CD4-positive, alpha-beta memory T cell (primary cell): ENCODE results near the gene SNAPC2. TPM values are rescaled to one million over a fixed set of nuclear protein-coding genes. Genes with fewer than 3 reads are reported as not detected.

Source experiments
- CTCF ChIA-PET: fragments of 350-600 bp; sonication (Branson Sonifier 250); formaldehyde crosslinking; loops from one replicate; lab custom pipeline; 2021; ENCODE audit warnings: inconsistent platforms; ENCODE audit not compliant: partially characterized antibody; lab: Charles Lee
- POLR2A ChIA-PET: fragments of 350-600 bp; sonication (Branson Sonifier 250); formaldehyde crosslinking; loops from one replicate; lab custom pipeline; 2021; ENCODE audit not compliant: partially characterized antibody; lab: Charles Lee
- DNase-seq, 5 donors: peaks; one replicate each; pipeline versions ENCODE4 v3.0.0 to v3.0.0-alpha.2; 2020 to 2022; ENCODE audit warnings: mixed read lengths in 1 of 5
- H3K27ac ChIP-seq: one replicate; pipeline ENCODE4 v1.7.0; 2013; ENCODE audit warnings: low read depth, low read length
- H3K27me3 ChIP-seq: 2 replicates; pipeline ENCODE4 v1.7.0; 2013; ENCODE audit warnings: mild to moderate bottlenecking, low read length, moderate library complexity; ENCODE audit not compliant: insufficient read depth
- H3K36me3 ChIP-seq: 2 replicates; pipeline ENCODE4 v1.7.0; 2013; ENCODE audit warnings: mild to moderate bottlenecking, low read length, moderate library complexity; ENCODE audit not compliant: insufficient read depth
- H3K4me1 ChIP-seq: 2 replicates; pipeline ENCODE4 v1.7.0; 2013; ENCODE audit warnings: mild to moderate bottlenecking, low read length, moderate library complexity; ENCODE audit not compliant: insufficient read depth
- H3K4me3 ChIP-seq, 2 donors: one replicate each; pipeline ENCODE4 v1.7.0; 2013; ENCODE audit warnings: low read length in 2 of 2, mild to moderate bottlenecking in 1 of 2
- H3K9me3 ChIP-seq, 2 donors: one replicate each; pipeline ENCODE4 v1.7.0; 2013; ENCODE audit warnings: low read length in 2 of 2, control low read depth in 1 of 2; ENCODE audit not compliant: control insufficient read depth in 1 of 2
- H3K27ac Mint-ChIP-seq, 7 donors: one replicate each; pipeline ENCODE4 v1.8.0; 2020 to 2021; ENCODE audit warnings: mixed read lengths in 7 of 7, mild to moderate bottlenecking in 6 of 7, inconsistent platforms in 3 of 7, moderate library complexity in 3 of 7
- H3K27me3 Mint-ChIP-seq, 2 donors: one replicate each; pipeline ENCODE4 v1.8.0; 2020 to 2021; ENCODE audit warnings: mixed read lengths in 2 of 2
- H3K36me3 Mint-ChIP-seq, 2 donors: one replicate each; pipeline ENCODE4 v1.8.0; 2020 to 2021; ENCODE audit warnings: mixed read lengths in 2 of 2, inconsistent platforms in 1 of 2, mild to moderate bottlenecking in 1 of 2
- H3K4me1 Mint-ChIP-seq, 4 donors: one replicate each; pipeline ENCODE4 v1.8.0; 2020 to 2021; ENCODE audit warnings: mixed read lengths in 4 of 4, mild to moderate bottlenecking in 1 of 4
- H3K4me3 Mint-ChIP-seq, 8 donors: one replicate each; pipeline ENCODE4 v1.8.0; 2020 to 2021; ENCODE audit warnings: mixed read lengths in 8 of 8, mild to moderate bottlenecking in 7 of 8, moderate library complexity in 6 of 8, inconsistent platforms in 3 of 8
- H3K9me3 Mint-ChIP-seq, 8 donors: one replicate each; pipeline ENCODE4 v1.8.0; 2020 to 2021; ENCODE audit warnings: mixed read lengths in 8 of 8, mild to moderate bottlenecking in 5 of 8, inconsistent platforms in 3 of 8, moderate library complexity in 1 of 8
- intact Hi-C: fragments of 100-400 bp; cut with micrococcal nuclease; formaldehyde crosslinking; loops from one replicate; pipeline ENCODE4 v1.15.1; 2023
- polyA plus RNA-seq, 2 donors: library from polyadenylated mRNA; unstranded; fragments of 300-500 nt; fragmentation: Illumina TruSeq; gene quantifications; one replicate each; pipeline ENCODE4 v1.2.3, GENCODE V29; 2021
- total RNA-seq, 2 experiments: library from RNA; stranded (reverse); gene quantifications; one replicate each; pipeline ENCODE4 v1.2.3, GENCODE V29; 2021

SNAPC2 gene, protein sequence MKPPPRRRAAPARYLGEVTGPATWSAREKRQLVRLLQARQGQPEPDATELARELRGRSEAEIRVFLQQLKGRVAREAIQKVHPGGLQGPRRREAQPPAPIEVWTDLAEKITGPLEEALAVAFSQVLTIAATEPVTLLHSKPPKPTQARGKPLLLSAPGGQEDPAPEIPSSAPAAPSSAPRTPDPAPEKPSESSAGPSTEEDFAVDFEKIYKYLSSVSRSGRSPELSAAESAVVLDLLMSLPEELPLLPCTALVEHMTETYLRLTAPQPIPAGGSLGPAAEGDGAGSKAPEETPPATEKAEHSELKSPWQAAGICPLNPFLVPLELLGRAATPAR
- total RNA-seq (10 to 100 TPM; 16.3 to 18.9 TPM), polyA plus RNA-seq (10 to 100 TPM in 1 of 2 donors, 1 to 10 TPM in 1; 9.0 to 22.1 TPM)

DNA sequence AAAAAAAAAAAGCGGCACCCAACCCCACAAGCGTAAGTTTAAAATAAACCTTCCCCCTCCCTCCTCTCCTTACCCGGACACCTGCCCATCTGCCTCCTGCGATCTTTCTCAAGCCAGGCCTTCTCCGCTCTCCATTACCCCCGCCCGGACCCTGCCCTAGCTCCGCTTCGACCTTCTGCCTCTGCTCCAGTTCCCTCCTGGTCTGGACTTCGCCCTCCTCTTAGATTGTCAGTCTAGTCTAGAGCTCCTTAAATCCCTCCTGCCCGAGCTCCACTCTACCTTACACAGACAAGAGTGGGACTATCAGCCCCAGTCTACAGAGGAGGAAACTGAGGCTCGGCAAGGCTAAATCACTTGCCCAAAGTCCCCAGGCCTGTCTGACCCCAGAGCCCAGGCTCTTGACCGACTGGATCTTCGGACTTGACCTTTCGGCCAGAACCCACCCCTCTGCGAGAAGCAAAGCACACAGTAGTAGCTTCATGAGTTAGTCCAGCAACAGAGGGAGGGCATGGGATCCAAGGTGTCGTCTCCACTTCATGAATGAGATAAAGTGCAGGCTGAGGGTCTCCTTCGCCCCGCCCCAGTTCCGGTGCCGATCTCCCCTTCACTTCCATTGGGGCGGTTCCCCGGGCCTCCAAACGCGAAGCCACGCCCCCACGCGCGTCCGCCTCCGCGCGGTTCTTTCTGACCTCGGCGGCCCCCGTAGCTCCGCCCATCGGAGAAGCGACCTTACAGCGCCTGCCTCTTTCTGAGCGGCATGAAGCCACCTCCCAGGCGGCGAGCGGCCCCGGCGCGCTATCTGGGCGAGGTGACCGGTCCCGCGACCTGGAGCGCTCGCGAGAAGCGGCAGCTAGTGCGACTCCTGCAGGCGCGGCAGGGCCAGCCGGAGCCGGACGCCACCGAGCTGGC lies at the start of gene SNAPC2:
Gene SNAPC2, plus strand, starts transcription at position 729 of the 909 bp plus-strand sequence. Its CDS starts 29 bp downstream, at position 758.
- Mint-ChIP-seq H3K27me3 (peaks cover 15 to 26% of the 10 kb centered on the region in 2 donors), H3K4me1 (peaks cover 14 to 59% (median 38%) of the 10 kb centered on the region in 4 donors), H3K9me3 (peaks cover 0 to 4% (median 0%) of the 10 kb centered on the region in 8 donors), H3K36me3 (peaks cover 0 to 2% of the 10 kb centered on the region in 2 donors), H3K27ac (peak within 1 kb of the TSS; percentile 85 to 96 (median 94)), H3K4me3 (peak within 1 kb of the TSS; percentile 88 to 97 (median 92))
- POLR2A ChIA-PET = interaction anchor here (0.6 to 5.6 kb wide), 20 partner anchors 8 to 1461 kb away, joined by 3 to 82 read pairs (median 4); partner anchors contain the start of genes ELAVL1, EVI5L, MAP2K7 and PET100
- peak within 1 kb of the TSS; percentile 71 to 76 for H3K4me3 ChIP-seq
- CTCF ChIA-PET = interaction anchor here (1.0 to 7.3 kb wide), 6 partner anchors 10 to 67 kb away, joined by 4 to 66 read pairs (median 16); partner anchors contain the start of genes MAP2K7 and TIMM44
- peaks cover 15% of the 10 kb centered on the region for H3K36me3 ChIP-seq
- intact Hi-C loops = loop anchor here (1.0 to 5.0 kb wide), 7 partner anchors 17 to 470 kb away; partner anchors contain the start of genes MAP2K7, PET100, RAB11B and TIMM44
- peak within 1 kb of the TSS; percentile 76 for H3K27ac ChIP-seq
- H3K27me3 ChIP-seq = peaks cover 13% of the 10 kb centered on the region
- H3K9me3 ChIP-seq = no peaks in the 10 kb centered on the region
- peaks cover 53% of the 10 kb centered on the region for H3K4me1 ChIP-seq
- DNase-seq = peak; percentile 96 to 99 (median 97)

DNA sequence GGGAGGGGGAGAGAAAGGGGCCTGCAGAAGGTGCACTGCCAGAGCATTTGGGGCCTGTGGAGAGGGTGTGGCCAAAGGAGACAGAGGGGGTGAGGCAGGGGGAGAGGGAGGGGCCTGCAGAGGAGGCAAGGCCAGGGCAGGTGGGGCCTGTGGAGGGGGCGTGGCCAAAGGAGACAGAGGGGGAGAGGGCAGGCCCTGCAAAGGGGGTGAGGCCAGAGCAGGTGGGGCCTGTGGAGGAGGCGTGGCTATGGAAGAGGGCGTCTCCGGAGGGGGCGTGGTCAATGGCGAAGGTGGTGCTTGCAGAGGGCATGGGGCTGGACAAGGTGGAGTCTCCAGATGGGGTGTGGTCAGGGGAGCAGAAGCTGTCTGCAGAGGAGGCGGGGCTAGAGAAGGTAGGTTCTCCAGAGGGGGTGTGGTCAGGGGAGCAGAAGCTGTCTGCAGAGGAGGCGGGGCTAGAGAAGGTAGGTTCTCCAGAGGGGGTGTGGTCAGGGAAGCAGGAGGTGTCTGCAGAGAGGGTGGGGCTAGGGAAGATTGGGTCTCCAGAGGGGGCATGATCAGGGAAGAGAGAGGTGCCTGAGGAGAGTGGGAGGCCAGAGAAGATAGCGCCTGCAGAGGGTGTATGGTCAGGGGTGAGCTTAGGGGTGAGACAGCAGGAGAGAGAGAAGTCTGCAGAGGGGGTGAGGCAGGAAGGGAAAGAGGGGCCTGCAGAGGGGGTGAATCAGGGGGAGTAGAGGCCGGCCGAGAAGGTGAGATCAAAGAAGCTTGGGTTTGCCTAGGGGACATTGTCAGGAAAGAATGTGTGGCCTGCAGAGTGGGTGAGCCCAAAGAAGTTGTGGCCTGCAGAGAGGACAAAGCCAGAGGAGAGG lies 49.3 kb upstream of the SNAPC2 start:
- H3K27me3 Mint-ChIP-seq = peaks cover 5 to 17% of the 10 kb centered on the region in 2 donors
- Histone ChIP-seq H3K4me3 (no peak overlapping the region), H3K27me3 (peaks cover 4% of the 10 kb centered on the region), H3K9me3 (no peaks in the 10 kb centered on the region), H3K36me3 (no peaks in the 10 kb centered on the region), H3K27ac (no peak overlapping the region), H3K4me1 (peaks cover 39% of the 10 kb centered on the region)
- no peaks in the 10 kb centered on the region for H3K9me3 Mint-ChIP-seq
- no peaks in the 10 kb centered on the region for H3K36me3 Mint-ChIP-seq
- ChIA-PET POLR2A (interaction anchor here (0.7 to 1.7 kb wide), 2 partner anchors 9 to 36 kb away, joined by 4 to 5 read pairs; no protein-coding TSS in a partner anchor), CTCF (interaction anchor here (0.5 to 1.0 kb wide), 3 partner anchors 9 to 448 kb away, joined by 3 read pairs; no protein-coding TSS in a partner anchor)
- H3K4me3 Mint-ChIP-seq = peak overlapping the region; percentile 48 to 81 (median 73)
- peak in 4 of 5 donors; percentile 30 to 81 (median 58) for DNase-seq
- H3K27ac Mint-ChIP-seq = peak overlapping the region in 5 of 7 donors; percentile 35 to 91 (median 85)
- peaks cover 14 to 47% (median 25%) of the 10 kb centered on the region in 4 donors for H3K4me1 Mint-ChIP-seq
- intact Hi-C loops = no loop called here

DNA sequence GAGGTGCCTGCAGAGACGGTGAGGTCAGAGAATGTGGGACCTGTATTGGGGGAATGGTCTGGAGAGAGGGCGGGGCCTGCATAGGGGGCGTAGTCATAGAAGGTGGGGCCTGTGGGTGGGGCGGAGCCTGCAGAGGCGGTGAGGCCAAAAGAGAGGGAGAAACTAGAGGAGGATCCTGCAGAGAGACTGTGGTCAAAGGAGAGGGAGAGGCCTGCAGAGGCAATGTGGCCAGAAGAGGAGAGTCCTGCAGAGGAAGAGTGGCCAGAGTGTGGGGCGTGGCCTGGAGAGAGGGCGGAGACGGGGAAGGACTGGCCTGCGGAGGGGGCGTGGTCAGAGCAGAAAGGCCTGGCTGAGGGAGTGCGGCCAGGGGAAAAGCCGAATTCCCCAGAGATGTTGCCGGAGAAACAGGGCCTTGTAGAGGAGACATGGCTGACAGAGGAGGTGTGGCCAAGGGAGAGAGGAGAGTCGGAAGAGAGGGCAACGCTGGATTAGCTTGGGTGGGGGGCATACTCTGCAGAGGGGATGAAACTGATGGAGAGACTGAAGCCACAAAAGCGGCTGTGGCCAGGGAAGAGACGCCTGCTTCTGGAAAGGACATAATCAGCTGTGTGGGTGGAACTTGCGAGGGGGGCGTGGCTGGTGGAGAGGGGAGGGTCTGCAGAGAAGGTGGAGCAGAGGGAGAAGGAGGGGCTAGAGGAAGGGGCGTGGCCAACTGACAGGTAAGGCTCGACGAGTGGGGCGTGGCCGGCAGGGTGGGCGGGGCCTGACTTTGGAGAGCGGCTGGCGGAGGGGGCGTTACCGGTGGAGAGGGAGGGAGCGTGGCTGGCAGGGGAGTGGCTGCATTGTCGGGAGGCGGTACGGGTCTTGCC lies 48.5 kb upstream of the SNAPC2 start:
- H3K27me3 ChIP-seq = peaks cover 4% of the 10 kb centered on the region
- peaks cover 39% of the 10 kb centered on the region for H3K4me1 ChIP-seq
- H3K9me3 ChIP-seq = no peaks in the 10 kb centered on the region
- ChIA-PET CTCF (interaction anchor here (1.0 kb wide), 2 partner anchors 10 to 19 kb away, joined by 3 read pairs; no protein-coding TSS in a partner anchor), POLR2A (interaction anchor here (0.7 to 1.7 kb wide), 2 partner anchors 10 to 48 kb away, joined by 3 to 4 read pairs; partner anchors contain the start of gene SNAPC2)
- peaks cover 14 to 47% (median 26%) of the 10 kb centered on the region in 4 donors for H3K4me1 Mint-ChIP-seq
- H3K4me3 ChIP-seq = no peak overlapping the region
- H3K9me3 Mint-ChIP-seq = no peaks in the 10 kb centered on the region
- peak overlapping the region in 6 of 7 donors; percentile 57 to 89 (median 80) for H3K27ac Mint-ChIP-seq
- H3K36me3 ChIP-seq = no peaks in the 10 kb centered on the region
- H3K36me3 Mint-ChIP-seq = no peaks in the 10 kb centered on the region
- peak; percentile 73 to 95 (median 82) for DNase-seq
- intact Hi-C loops = loop anchor here (1.0 kb wide), 1 partner anchor 9 kb away; no protein-coding TSS in a partner anchor
- H3K4me3 Mint-ChIP-seq = peak overlapping the region; percentile 46 to 81 (median 58)
- H3K27me3 Mint-ChIP-seq = peaks cover 5 to 17% of the 10 kb centered on the region in 2 donors
- no peak overlapping the region for H3K27ac ChIP-seq

DNA sequence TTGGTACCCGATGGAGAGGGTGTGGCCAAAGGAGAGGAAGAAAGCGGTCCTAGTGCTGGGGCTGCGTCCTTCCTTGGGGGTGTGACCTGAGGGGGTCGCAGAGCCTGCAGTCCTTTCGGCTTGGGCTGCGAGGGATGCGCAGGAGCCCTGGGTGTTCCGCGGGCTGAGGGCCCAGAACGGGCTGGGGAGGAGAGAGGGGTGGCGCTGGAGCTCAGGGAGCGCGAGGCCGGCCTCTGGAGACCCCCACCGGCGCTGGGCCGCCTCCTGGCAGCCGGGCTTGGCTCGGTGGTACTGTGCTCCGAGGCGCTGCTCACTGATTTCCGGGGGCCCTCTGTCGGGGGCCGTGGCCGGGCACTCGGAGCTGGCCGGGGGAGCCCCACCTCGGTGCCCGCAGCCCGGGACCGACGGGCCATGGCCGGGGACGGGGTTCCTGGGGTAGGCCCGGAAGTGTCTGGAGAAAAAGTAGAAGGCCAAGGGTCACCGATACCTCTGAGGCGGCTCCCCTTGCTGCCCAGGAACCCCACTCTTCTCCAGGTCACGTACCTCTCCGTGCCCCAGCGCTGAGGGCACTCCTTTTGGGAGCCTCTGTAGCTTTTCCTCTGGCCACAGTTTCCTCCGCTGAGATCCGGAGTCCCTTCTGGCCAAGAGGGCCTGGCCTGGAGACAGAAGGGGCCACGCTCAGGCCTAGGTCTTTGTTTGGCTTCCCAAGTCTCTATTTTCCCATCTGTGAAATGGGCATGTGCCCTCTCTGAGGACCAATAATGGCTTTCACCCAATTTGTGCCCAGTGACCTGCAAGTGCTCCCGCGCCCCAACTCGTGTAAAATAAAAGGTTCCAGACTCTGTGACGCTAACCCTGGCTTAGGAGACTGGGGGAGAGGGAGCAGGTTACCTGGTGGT lies 47.6 kb upstream of the SNAPC2 start:
- Histone ChIP-seq H3K9me3 (no peaks in the 10 kb centered on the region), H3K27ac (no peak overlapping the region), H3K4me1 (peaks cover 39% of the 10 kb centered on the region), H3K27me3 (peaks cover 4% of the 10 kb centered on the region), H3K36me3 (no peaks in the 10 kb centered on the region), H3K4me3 (no peak overlapping the region)
- Mint-ChIP-seq H3K9me3 (no peaks in the 10 kb centered on the region), H3K4me1 (peaks cover 14 to 43% (median 26%) of the 10 kb centered on the region in 4 donors), H3K27ac (peak overlapping the region in 1 of 7 donors; percentile 79), H3K27me3 (peaks cover 5 to 19% of the 10 kb centered on the region in 2 donors), H3K4me3 (peak overlapping the region in 3 of 8 donors; percentile 53 to 81 (median 69)), H3K36me3 (no peaks in the 10 kb centered on the region)
- DNase-seq = no peak
- CTCF ChIA-PET = no interaction called here
- intact Hi-C loops = loop anchor here (1.0 kb wide), 1 partner anchor 10 kb away; no protein-coding TSS in a partner anchor
- POLR2A ChIA-PET = interaction anchor here (0.7 to 1.7 kb wide), 2 partner anchors 11 to 47 kb away, joined by 3 to 4 read pairs; partner anchors contain the start of gene SNAPC2

DNA sequence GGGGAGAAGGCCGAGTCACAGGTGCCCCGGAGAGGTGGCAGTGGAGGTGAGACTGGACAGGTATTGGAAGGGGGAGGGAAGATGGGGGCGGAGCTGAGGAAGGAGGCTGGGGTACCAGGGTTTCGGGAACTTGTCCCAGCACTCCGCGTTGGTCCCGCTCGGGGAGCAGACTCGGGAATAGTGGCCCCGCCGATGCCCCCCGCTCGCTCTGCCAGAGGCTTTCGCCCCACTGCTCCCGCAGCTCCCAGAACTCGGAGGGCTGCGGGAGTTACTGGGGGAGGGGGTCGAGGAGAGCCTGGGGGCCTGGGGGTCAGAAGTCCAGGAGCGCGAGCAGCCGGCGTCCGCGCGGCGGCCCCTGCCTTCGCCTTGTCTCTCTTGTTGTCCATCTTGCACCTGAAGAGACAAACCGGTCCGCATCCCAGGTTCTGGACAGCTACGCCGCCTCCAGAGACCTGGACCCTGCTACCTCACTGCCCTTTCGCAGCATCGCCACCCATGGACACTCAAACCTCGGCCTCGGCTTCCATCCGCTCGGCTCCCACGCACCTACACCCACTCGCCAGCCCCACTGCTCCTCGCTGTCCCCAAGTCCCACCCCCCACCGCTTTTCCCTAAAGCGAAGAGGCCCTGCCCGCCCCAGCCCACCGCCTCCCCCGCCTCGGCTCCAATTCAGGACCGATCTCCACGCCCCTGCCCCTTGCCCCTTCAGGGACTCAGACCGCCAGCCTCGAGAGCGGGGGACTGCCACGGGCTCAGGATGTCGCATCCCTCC lies 46.6 kb upstream of the SNAPC2 start:
- no peaks in the 10 kb centered on the region for H3K9me3 ChIP-seq
- H3K9me3 Mint-ChIP-seq = no peaks in the 10 kb centered on the region
- no peaks in the 10 kb centered on the region for H3K36me3 ChIP-seq
- peak overlapping the region; percentile 39 to 85 (median 73) for H3K4me3 Mint-ChIP-seq
- intact Hi-C loops = no loop called here
- no peak overlapping the region for H3K27ac ChIP-seq
- peaks cover 4% of the 10 kb centered on the region for H3K27me3 ChIP-seq
- peaks cover 36% of the 10 kb centered on the region for H3K4me1 ChIP-seq
- H3K27me3 Mint-ChIP-seq = peaks cover 5 to 19% of the 10 kb centered on the region in 2 donors
- ChIA-PET POLR2A (no interaction called here), CTCF (no interaction called here)
- H3K4me1 Mint-ChIP-seq = peaks cover 12 to 38% (median 25%) of the 10 kb centered on the region in 4 donors
- no peaks in the 10 kb centered on the region for H3K36me3 Mint-ChIP-seq
- H3K27ac Mint-ChIP-seq = peak overlapping the region in 3 of 7 donors; percentile 30 to 55 (median 50)
- no peak for DNase-seq
- no peak overlapping the region for H3K4me3 ChIP-seq
